Activated CD4-positive, alpha-beta T cell treated with anti-CD3 and anti-CD28 coated beads, Interleukin-2, amount 50 U/mL, for 48 hours (primary cell): ENCODE results near the gene WDR7.
A peak's percentile ranks its signal among the peaks of the same experiment; 100 is the strongest.

ENCODE experiments used
- DNase-seq, 2 experiments: peaks; one replicate each; pipeline ENCODE4 v3.0.0-alpha.2; 2020

WDR7 gene

DNA sequence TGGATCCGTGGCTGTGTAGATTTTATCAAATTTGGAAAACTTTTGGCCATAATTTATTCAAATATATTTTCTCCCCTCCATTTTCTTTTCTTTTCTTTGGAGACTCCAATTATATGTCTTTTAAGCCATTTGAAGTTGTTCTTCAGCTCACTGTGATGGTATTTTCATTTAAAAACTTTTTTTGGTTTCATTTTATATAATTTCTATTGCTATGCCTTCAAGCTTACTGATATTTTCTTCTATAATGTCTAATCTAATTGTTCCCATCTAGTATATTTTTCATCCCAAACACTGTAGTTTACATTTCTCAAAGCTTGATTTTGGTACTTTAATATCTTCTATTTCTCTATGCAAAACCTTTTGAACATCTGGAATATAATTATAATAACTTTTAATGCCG is 72.5 kb downstream of the WDR7 start:
- no peak for DNase-seq

DNA sequence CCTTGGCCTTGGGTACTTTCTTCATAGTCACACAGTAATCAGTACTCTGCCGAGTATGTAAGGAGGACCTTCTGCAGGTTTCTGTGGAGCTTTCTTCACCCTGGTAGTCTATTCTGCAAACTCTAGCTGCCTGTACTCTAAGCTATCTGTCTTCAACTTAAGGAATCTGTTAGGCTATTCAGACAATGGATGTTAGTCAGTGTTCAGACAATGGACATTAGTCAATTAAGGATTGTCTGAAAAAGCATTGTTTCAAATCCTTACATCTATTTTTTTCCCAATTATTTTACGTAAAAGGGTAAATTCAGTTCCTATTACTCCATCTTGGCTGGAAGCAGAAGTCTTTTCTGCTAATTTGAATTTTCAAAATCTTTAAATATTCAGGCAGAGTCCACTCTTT is 75.7 kb downstream of the WDR7 start:
- no peak for DNase-seq

DNA sequence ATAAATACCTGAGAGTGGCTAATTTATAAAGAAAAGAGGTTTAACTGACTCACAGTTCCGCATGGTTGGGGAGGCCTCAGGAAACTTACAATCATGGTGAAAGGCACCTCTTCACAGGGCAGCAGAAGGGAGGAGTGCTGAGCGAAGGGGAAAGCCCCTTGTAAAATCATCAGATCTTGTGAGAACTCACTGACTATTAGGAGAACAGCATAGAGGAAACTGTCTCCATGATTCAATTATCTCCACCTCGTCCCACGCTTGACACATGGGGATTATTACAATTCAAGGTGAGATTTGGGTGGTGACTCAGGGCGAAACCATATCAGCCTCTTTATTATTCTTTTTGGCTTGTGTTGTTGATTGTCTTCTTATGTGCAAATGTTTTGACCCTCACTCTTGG is 76.2 kb downstream of the WDR7 start:
- DNase-seq: peak; percentile 20 to 40

DNA sequence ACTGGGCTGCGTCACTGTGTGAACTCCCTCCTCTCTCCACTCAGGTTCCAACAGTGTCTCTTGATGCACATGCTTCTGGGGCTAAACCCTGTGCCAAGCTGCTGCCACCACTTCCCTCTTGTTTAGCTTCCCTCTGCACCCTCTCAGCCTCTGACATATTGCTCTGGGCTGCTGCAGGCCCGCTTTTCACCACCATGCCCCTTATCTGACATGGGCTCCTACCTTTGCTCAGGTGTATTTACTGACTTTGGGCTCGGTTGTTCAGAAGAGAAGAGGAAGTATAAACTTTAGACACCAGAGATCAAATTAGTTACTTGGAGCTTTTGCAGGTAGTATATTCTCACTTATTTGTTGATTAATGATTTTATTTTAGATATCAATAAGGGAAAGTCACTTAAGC is 77.6 kb downstream of the WDR7 start:
- no peak for DNase-seq

DNA sequence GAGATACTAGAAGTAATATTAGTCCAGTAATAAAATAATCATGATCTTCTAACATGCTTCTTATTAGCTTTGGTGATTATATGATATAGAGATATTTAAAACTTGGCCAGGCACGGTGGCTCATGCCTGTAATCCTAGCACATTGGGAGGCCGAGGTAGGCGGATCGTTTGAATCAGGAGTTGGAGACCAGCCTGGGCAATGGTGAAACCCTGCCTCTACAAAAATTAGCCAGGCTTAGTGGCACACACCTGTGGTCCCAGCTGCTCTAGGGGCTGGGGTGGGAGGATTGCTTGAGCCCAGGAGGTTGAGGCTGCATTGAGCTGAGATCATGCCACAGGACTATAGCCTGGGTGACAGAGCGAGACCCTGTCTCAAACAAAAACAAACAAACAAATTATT is 87.0 kb downstream of the WDR7 start:
- DNase-seq: no peak

DNA sequence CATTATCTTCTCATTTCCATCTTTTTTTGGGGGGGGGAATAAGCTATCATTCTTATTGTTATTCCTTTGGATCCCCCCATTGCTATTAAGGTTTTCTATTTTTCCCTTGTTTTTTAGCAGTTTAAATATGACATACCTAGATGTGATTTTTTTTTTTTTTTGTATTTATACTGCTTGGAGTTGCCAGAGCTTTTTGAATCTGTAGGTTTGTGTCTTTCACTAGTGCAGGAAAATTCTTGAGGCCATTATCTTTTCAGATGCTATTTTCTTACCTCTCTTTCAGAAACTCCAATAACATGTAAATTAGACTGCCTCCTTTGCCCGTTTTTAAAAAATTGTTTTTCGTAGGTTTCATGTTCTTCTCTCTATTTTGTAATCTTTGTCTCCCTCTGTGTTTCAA is 88.6 kb downstream of the WDR7 start:
- no peak for DNase-seq

DNA sequence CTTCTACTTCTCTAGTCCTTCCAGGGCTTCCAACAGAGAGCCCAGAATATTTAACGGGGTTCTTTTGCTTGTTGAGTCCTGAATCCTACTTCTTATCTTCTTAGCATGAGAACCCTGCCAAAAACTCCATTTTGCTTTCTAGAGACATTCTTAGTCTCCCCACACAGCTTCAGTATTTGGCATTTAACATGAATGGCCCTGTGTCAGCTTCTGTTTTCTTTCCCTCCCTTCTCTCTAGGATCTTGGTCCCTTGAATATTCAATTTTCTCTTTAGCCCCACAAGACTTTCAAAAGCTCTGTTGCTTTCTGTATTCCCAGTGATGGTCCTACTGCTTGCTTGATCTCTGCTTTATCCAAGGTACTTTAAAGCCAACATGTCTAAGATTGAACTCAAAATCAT is 89.5 kb downstream of the WDR7 start:
- DNase-seq: no peak

DNA sequence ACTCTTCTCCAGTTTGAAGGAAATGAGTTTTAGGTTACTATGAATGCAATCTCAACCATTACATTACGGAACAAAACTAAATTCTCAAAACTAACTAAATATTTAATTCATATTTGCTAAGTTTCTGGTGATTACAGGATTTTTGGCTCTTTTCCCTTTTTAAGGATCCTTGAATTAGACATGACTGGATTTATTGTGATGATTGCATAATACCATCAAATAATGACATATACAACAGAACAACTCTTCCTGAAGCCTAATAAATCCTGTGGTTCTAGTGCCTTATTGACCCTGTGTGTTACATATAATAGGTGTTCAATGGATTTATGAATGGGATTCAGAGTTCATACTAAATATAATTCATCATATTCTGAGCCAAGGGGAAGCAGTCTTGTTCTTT is 90.5 kb downstream of the WDR7 start:
- no peak for DNase-seq

DNA sequence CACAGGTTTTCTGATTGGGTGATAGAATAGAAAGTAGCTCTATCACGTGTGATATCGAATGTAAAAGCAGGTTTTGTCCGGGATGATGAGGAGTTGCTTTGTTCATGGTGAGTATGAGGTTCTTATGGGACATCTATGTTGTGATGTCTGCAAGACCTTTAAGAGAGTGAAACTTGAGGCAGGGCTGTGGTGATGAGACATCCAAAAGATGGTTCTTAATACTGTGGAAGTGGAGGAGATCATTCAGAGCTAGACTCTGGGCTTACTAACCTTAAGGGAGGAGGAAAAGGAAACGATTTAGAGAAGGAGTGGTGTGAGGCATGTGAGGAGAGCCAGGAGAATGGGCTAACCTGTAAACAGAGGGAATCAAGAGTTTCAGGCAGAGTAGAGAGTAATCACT is 92.0 kb downstream of the WDR7 start:
- no peak for DNase-seq

DNA sequence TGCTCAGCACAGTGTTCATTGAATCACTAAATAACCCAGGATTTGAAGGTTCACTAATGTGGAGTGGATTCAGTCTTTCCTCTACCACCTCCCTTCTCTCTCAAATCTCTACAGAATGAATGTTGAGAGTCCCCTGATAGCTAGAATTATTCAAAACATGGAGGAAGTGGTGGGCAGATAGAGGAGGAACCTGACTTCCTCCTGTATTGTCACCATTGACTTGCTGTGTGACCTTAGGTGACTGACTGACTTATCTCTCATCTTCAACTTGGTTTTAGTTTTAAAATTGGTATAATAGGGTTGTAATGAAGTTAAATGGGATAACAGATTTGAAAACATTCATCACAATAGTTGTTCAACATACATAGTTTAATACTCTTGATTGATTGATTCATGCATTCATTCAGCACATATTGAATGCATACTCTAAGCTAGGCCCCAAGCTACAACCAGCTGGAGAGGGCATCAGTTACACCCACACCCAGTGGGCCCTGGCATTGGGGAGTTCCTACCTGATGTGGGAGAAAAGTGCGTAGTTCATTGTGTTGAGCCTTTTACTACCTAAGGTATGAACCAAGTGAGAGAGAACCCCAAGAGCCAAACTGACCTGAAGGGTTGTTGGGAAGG is 96.0 kb downstream of the WDR7 start:
- no peak for DNase-seq

DNA sequence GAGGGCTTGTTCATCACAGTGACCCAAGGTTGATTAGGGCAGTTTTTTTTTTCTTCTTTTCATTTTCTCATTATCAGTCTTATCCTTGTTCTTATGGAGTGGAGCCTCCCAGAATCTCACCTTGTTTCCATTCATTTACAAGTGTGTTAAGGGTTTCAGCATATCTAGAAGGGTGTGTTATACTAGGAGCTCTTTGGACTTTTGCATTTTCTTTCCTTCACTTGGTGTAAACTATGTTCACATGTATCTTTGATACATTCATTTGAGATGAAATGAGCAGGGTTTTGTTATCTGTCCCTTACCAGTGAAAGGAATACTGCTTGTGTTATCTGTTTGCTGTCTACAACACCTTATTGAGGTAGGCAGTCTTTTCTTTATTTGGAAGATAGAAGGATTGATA is 96.7 kb downstream of the WDR7 start:
- DNase-seq: no peak

DNA sequence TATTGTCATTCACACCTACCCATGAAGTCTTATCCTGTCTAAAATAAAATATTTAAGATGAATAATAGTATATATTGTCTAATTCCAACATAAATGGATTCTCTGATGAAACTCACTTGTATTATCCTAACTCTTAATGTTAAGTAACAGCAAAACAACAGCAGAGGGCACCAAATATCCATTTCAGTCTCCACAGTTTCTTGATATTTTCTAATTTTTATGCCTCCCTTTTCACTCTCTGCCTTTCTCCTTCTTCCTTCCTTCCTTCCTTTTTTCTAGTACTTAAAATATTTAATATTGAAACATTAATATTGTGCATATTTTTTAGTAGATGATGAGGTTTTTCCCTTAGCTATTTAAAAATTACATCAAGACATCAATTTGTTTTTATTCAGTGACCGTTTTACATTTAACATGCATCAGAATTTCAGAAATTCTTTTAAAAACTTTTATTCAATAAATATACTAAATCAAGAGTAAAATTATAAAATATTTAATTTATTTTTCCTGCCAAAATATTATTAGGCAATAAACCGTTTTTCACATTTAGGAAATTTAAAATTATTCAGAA is 97.6 kb downstream of the WDR7 start:
- DNase-seq: no peak

DNA sequence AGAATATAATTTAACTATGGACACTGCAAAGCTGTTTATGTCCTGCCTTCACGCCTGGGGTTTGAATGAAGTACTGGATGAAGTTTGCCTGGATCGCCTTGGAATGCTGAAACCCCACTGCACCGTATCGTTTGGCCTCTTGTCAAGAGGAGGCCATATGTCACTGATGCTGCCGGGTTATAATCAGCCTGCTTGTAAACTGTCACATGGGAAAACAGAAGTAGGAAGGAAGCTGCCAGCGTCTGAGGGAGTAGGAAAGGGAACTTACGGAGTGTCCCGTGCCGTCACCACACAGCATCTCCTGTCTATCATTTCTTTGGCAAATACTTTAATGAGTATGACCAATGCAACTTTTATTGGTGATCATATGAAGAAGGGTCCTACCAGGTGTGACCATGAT is 105.8 kb downstream of the WDR7 start:
- no peak for DNase-seq

DNA sequence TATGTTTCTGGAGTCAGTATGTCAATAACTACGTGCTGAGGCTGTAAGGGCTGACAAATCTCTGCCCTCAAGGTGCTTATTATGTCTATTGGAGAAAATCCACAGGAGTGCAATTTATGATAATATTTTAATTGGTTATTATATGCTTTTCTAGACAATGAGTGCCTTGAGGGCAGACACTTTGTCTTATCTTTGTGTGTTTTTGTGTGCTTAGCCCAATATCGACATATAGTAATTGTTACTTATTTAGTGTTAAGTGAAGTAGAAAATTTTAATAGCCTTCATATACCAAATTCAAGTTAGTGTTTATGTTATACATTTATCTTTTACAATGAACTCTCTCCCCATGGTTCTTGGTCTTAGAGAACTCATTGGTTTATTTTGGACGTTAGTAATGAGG is 118.9 kb downstream of the WDR7 start:
- DNase-seq: no peak

DNA sequence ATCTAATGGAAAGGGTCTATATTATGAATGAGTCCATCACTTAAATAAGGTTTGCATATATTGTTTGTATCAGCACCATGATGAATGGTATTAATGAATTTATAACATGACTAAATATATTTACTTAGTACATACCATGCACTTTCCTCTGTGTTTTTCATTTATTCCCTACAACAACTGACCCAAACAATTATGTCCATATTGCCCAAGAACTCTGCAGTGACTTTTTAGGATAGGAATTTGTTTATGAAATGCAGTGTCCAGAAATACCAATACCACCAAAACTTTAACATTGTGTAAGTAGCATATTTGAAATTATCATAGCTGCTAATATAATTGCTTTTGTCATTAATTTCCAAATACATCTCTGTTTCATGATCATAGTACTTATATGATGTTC is 119.7 kb downstream of the WDR7 start:
- no peak for DNase-seq

DNA sequence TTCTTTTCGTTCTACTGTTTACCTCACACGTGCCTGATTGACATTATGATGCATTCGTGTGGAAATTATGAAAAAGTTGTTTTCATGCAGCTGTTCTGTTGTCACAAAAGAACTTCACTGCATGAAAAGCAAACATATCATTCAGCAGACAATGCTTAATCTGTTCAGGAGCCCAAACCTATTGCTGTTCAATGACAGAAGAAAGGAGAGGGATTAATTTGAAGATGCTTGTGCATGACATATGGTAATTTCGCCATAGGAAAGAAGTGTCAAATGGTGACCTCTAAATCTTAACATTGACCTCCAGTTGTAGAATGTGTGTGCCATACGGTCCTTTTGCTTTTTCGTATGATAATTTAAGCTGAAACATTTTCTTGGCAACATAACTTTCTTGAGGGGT is 124.5 kb downstream of the WDR7 start:
- no peak for DNase-seq

DNA sequence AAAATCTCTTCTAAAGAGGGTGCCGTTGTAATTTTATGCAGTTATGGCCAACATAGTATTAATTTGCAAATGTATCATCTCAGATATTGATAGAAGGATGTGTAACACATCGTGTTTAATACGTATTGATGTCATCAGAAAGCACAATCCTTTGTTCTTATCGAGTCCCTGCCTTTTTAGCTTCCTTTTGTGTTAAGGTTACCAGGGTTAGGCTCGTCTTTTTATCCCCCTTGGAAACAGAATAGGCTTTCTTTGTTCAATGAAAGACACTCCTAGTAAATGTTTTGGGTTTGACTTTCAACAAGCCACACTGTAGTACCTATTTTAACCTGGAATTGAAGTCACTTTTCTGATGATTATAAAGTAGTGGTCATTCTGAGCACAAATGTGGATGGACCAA is 136.2 kb downstream of the WDR7 start:
- no peak for DNase-seq

DNA sequence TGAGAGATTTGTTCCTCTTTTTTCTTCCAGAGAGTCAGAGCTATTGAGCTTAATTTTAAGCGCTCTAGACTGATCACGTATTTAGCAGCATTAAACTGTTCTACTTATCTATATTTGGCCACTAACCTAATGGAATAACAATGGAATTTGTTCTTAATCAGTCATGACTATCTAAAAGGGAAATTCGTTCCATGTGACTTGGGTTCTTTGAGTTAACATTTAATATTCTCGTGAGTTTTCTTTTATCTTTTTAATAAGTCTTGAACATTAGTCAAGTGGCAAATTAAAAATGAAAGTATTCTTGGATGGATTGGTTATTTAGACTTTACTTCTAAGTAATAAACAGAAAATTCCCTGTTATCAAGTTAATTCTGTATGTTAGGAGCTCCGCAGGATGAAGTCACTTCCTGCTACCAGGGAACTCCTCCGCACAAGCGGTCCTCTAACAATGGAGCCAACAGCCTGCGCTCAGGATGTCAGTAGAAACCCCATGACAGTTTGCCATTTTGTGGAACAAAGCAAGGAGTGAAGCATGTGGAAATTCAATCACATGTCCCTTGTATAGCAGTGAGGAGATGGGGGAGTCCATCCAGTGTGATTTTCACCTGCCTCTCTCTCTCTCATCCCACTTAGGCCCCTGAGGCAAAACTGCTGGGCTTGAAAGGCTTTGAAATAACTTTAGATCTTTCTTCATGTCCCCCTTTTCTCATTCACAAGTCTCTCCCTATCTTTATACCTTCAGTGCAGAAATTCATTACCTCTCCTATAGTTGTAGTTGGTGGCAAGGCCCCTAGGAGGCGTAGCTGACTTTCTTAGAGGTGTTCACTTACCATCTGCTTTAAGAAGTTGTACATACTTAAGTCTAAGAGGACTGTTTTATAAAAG is 138.1 kb downstream of the WDR7 start:
- peak; percentile 24 to 36 for DNase-seq

DNA sequence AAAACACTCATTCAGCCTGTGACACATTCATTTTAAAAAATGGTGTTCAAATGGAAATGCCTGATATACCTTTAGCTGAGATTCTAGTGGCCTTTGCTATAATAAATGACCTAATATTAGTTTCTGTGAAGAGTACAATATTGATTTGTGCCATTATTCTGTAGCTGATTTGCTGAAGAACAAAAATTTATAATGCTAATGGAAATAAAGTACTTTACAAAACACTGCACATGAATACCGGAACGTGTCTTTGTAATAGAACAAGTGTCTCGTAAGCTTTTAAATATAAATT is 138.7 kb downstream of the WDR7 start:
- no peak for DNase-seq

DNA sequence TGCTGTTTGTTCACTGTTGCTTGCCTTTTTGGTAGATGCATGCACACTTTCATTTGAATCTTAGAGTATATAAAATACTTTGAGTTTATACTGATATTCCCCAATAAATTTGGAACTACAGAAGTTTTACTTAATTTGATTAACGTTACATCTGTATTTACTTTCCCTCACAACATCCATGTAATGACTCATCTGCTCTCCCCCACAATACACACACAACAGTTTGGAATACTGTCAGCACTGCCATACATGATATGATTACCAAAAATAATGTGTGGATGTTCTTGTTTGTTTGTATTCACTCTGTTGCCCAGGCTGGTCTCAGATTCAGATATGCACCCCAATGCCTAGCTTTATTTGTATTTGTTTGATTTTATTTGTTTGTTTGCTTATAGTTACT is 144.2 kb downstream of the WDR7 start:
- DNase-seq: no peak

DNA sequence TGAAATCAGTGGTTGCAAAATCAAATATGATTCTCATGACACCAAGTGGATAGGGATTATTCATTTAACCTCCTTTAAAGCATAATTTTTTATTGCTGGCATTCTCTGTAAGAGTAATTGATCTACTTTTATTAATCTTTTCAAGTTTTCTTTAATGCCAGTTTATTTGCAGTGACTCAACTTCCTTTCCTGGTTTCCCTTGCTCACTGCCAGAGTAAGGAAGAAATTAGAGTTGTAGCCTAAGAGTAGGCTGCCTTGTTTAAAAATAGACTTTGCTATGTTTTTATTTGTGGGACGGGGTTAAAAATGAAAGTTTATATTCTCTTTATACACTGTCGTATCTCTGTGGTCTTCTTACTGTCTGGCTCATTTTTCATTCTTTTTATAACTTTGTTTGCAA is 148.6 kb downstream of the WDR7 start:
- DNase-seq: no peak

DNA sequence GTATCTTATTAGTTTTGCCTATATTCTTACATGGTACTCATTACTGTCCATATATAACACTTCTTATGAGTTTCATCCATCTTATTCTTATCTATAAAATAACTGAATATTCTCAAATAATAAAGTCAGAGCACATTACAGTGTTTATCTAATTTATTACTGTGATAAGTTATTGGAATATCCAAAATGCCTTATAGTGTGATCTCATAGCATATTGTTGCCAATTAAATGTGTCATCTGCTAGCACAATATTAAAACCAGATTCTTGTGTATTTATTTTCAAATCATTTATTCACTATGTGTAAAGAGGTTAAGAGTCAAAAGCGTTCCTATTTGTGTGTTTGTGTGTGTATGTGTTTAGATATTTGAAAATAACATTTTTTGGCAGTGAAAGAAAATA is 151.9 kb downstream of the WDR7 start:
- no peak for DNase-seq

DNA sequence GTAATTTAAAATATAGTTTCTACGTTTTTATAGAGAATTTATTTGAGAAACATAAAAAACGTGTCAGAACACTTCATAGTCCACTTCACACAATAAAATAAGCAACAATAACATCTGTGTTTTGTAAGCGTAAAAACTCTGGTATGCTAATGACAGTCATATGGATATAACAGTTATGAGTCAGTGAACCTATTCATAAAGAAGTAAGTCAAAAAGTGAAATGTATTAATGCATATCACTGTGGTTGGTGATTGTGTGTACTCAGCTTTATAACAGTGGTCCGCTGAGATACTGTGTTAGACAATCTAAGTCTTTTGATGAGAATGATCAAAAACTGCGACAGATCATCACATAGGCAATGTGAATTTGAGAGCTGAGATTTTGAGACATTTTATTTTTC is 153.2 kb downstream of the WDR7 start:
- DNase-seq: no peak

DNA sequence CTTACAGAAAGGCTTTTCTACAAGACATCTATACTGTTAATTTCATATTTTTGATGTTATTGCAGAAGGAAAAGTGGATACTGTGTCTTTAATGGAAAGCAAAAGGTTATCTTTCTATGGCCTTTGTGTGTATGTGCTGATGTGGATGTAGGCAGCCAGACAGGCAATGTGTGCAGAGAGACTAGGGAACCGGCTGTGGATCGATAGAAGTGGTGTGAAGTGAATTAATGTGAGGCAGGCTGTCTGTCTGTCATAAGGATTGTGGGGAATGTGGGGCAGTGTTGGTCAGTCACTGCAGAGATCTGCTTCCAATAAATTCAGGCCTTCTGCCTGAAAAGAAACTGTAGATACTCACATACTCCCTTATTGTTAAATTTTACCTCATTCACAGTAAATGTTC is 156.7 kb downstream of the WDR7 start:
- DNase-seq: no peak

DNA sequence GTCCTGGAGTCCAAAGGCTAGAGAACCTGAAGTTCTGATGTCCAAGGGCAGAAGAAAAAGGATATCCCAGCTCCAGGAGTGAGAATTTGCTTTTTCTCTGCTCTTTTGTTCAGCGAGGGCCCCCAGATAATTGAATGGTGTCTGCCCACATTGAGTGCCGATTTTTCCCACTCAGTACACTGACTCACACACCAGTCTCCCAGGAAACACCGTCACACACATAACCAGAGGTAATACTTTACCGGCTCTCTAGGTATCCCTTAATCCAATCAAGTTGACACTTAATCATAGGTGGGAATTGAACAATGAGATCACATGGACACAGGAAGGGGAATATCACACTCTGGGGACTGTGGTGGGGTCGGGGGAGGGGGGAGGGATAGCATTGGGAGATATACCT is 161.5 kb downstream of the WDR7 start:
- DNase-seq: no peak
